Stimulated activated naive CD8-positive, alpha-beta T cell treated with anti-CD3 and anti-CD28 coated beads, Interleukin-15, Interleukin-2, amounts not matched to agents 100 ng/mL and 50 ng/mL, for 24 hours (primary cell): ENCODE results near the gene EML1.

Source experiments
- H3K27ac Mint-ChIP-seq: one replicate; pipeline ENCODE4 v1.8.0; 2021; ENCODE audit warnings: mild to moderate bottlenecking, mixed read lengths
- H3K27me3 Mint-ChIP-seq: one replicate; pipeline ENCODE4 v1.8.0; 2021; ENCODE audit warnings: mixed read lengths
- H3K36me3 Mint-ChIP-seq: one replicate; pipeline ENCODE4 v1.8.0; 2021; ENCODE audit warnings: low read depth, mixed read lengths
- H3K4me1 Mint-ChIP-seq: one replicate; pipeline ENCODE4 v1.8.0; 2021; ENCODE audit warnings: low read depth, mixed read lengths
- H3K4me3 Mint-ChIP-seq: one replicate; pipeline ENCODE4 v1.8.0; 2021; ENCODE audit warnings: mild to moderate bottlenecking, mixed read lengths
- H3K9me3 Mint-ChIP-seq: one replicate; pipeline ENCODE4 v1.8.0; 2021; ENCODE audit warnings: mixed read lengths

The EML1 gene

GRCh38 chr14:99972748-99973466, 179.7 kb downstream of the EML1 start:
- Mint-ChIP-seq H3K36me3 (no peaks in the 10 kb centered on the region), H3K4me1 (peaks cover 35% of the 10 kb centered on the region), H3K27me3 (peaks cover 25% of the 10 kb centered on the region), H3K27ac (peak overlapping the region; percentile 92), H3K4me3 (peak overlapping the region; percentile 93), H3K9me3 (no peaks in the 10 kb centered on the region)

- H3K9me3 Mint-ChIP-seq, result no peaks in the 10 kb centered on the region
- H3K36me3 Mint-ChIP-seq, result no peaks in the 10 kb centered on the region
- H3K27me3 Mint-ChIP-seq, result peaks cover 5% of the 10 kb centered on the region
- H3K4me3 Mint-ChIP-seq, result no peak overlapping the region
- no peak overlapping the region for H3K27ac Mint-ChIP-seq
- H3K4me1 Mint-ChIP-seq, result peaks cover 23% of the 10 kb centered on the region
Measured at GRCh38 chr14:99975190-99975589, 182.0 kb downstream of the EML1 start.

- H3K27ac Mint-ChIP-seq, result no peak overlapping the region
- H3K4me1 Mint-ChIP-seq, result peaks cover 19% of the 10 kb centered on the region
Measured at GRCh38 chr14:99976021-99976420, 182.8 kb downstream of the EML1 start.

DNA sequence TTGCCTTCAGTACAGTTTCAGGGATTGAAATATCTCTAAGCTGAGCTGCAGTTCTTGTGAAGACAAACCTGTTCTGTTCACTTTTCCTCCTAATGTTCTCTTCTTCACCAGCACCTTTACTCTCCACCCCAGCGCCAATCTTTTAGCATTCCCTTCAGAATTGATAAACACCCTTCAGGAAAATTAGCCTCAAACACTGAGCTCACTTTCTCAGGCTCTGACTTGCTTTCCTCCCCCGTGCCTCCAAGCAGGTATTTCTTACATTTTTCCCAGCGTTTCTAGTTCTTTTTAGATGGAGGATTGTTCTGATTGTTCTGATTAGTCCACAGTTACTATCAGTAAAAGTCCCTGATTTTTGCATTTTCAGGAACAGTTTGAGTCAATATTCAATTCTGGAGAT, 183.5 kb downstream of the EML1 start:
- no peaks in the 10 kb centered on the region for H3K9me3 Mint-ChIP-seq
- no peak overlapping the region for H3K27ac Mint-ChIP-seq
- H3K4me3 Mint-ChIP-seq, result no peak overlapping the region
- no peaks in the 10 kb centered on the region for H3K36me3 Mint-ChIP-seq
- H3K27me3 Mint-ChIP-seq, result no peaks in the 10 kb centered on the region
- peaks cover 20% of the 10 kb centered on the region for H3K4me1 Mint-ChIP-seq

More at GRCh38 chr14:99976021-99976420, 182.8 kb downstream of the EML1 start:
- H3K9me3 Mint-ChIP-seq, result no peaks in the 10 kb centered on the region
- H3K4me3 Mint-ChIP-seq, result no peak overlapping the region
- H3K27me3 Mint-ChIP-seq, result no peaks in the 10 kb centered on the region
- no peaks in the 10 kb centered on the region for H3K36me3 Mint-ChIP-seq

DNA sequence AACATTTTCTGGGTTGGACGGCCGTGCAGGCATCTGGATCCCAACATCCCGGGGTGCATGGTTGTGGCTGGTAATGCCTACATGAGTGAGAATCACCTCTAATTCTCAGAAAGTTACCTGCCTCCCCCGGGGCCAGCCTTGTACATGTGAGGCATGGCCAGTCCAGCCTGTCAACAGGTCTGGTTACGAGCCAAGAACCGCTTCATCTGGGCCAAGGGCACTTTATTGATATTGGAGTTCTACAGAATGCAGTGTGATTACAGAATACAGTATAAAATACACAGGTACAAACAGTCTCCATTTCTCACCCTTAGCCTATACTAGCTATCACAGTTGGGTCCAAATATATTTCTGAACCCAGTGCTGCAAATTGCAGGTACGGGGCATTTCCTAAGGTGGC, 187.1 kb downstream of the EML1 start:
- Mint-ChIP-seq H3K4me3 (no peak overlapping the region), H3K27ac (no peak overlapping the region), H3K36me3 (no peaks in the 10 kb centered on the region), H3K9me3 (no peaks in the 10 kb centered on the region), H3K4me1 (peaks cover 14% of the 10 kb centered on the region), H3K27me3 (no peaks in the 10 kb centered on the region)

GRCh38 chr14:99981806-99982205, 188.6 kb downstream of the EML1 start:
- H3K9me3 Mint-ChIP-seq, result no peaks in the 10 kb centered on the region
- no peak overlapping the region for H3K4me3 Mint-ChIP-seq
- H3K4me1 Mint-ChIP-seq, result peaks cover 14% of the 10 kb centered on the region
- H3K27me3 Mint-ChIP-seq, result no peaks in the 10 kb centered on the region
- H3K36me3 Mint-ChIP-seq, result no peaks in the 10 kb centered on the region
- no peak overlapping the region for H3K27ac Mint-ChIP-seq

GRCh38 chr14:99982537-99983250, 189.5 kb downstream of the EML1 start:
- H3K36me3 Mint-ChIP-seq, result no peaks in the 10 kb centered on the region
- no peaks in the 10 kb centered on the region for H3K27me3 Mint-ChIP-seq
- H3K9me3 Mint-ChIP-seq, result no peaks in the 10 kb centered on the region
- no peak overlapping the region for H3K27ac Mint-ChIP-seq
- no peak overlapping the region for H3K4me3 Mint-ChIP-seq
- H3K4me1 Mint-ChIP-seq, result peaks cover 14% of the 10 kb centered on the region

GRCh38 chr14:99983251-99984015, 190.2 kb downstream of the EML1 start:
- no peaks in the 10 kb centered on the region for H3K36me3 Mint-ChIP-seq
- no peaks in the 10 kb centered on the region for H3K9me3 Mint-ChIP-seq
- H3K4me1 Mint-ChIP-seq, result peaks cover 14% of the 10 kb centered on the region
- no peak overlapping the region for H3K27ac Mint-ChIP-seq
- H3K4me3 Mint-ChIP-seq, result no peak overlapping the region
- no peaks in the 10 kb centered on the region for H3K27me3 Mint-ChIP-seq

DNA sequence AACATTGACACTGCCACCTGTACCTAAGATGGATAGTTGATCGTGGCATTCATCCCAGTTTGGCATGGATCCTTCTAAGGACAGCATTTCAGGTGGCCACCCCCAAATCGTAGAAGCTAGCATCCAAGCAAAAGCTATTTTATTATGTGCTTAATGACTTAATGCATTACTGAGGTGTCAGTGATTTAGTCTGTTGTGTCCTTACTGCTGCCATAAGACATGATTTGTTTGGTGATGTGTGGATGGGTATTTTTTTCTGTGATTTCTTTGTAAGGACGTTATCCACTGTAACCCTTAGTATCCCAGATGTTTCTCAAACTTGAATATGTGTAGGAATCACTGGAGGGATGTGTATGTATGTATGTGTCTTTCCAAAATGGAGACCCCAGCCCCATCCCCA, 190.8 kb downstream of the EML1 start:
- Mint-ChIP-seq H3K36me3 (no peaks in the 10 kb centered on the region), H3K4me3 (no peak overlapping the region), H3K27me3 (no peaks in the 10 kb centered on the region), H3K27ac (no peak overlapping the region), H3K9me3 (no peaks in the 10 kb centered on the region), H3K4me1 (peaks cover 14% of the 10 kb centered on the region)

- Mint-ChIP-seq H3K4me3 (no peak overlapping the region), H3K9me3 (no peaks in the 10 kb centered on the region), H3K36me3 (no peaks in the 10 kb centered on the region), H3K4me1 (peaks cover 14% of the 10 kb centered on the region), H3K27ac (no peak overlapping the region), H3K27me3 (no peaks in the 10 kb centered on the region)
Measured at GRCh38 chr14:99986396-99986795, 193.2 kb downstream of the EML1 start.

DNA sequence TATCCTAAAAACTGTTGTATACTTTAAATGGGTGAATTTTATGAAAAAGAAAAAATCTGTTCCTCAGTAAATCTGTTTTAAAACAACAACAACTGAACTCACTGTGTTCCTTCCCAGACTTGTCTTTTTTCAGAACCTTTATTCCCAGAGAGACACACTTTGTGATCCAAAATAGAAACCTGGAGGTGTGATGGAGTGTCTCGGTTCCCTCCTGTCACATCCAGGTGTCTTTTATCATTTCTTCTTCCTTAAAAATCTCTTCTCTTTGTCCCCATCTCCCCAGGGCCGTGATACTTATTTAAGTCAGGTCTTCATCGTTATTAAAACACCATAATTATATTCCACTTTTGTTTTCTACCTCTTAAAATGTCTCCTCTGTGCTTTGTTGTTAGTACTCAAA, 195.8 kb downstream of the EML1 start:
- H3K27ac Mint-ChIP-seq, result no peak overlapping the region
- no peaks in the 10 kb centered on the region for H3K9me3 Mint-ChIP-seq
- H3K27me3 Mint-ChIP-seq, result no peaks in the 10 kb centered on the region
- no peak overlapping the region for H3K4me3 Mint-ChIP-seq
- H3K4me1 Mint-ChIP-seq, result no peaks in the 10 kb centered on the region
- H3K36me3 Mint-ChIP-seq, result no peaks in the 10 kb centered on the region

DNA sequence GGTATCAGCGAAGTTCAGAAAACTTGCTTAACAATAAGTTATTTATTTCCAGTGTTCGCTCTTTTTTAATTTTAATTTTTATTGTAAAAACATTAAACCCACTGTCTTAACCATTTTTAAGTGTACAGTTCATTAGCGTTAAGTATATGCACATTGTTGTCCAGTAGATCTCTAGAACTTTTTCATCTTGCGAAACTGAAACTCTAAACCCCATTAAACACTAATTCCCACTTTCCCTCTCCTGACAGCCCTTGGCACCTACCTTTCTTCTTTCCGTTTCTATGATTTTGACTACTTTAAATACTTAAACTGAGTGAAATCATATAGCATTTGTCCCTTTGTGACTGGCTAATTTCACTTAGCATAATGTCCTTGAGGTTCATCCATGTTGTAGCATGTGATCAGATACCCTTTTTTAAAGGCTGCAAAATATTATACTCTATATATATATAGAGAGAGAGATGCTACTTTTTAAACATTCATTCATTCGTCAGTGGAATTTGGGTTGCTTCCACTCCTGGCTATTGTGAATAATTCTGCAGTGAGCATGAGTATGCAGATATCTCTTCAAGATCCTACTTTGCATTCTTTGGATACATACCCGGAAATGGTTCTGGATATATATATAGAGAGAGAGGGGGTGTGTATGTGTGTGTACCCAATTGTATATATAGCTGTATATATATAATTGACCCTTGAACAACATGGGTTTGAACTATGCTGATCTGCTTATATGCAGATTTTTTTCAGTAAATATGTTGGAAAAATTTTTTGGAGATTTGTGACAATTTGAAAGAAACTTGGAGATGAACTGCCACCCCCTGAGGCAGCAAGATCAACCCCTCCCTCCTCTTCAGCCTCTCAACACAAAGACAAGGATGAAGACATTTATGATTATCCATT, 197.3 kb downstream of the EML1 start:
- H3K27ac Mint-ChIP-seq, result no peak overlapping the region
- peaks cover 6% of the 10 kb centered on the region for H3K4me1 Mint-ChIP-seq
- H3K27me3 Mint-ChIP-seq, result peaks cover 8% of the 10 kb centered on the region
- no peaks in the 10 kb centered on the region for H3K36me3 Mint-ChIP-seq
- no peaks in the 10 kb centered on the region for H3K9me3 Mint-ChIP-seq
- H3K4me3 Mint-ChIP-seq, result no peak overlapping the region

DNA sequence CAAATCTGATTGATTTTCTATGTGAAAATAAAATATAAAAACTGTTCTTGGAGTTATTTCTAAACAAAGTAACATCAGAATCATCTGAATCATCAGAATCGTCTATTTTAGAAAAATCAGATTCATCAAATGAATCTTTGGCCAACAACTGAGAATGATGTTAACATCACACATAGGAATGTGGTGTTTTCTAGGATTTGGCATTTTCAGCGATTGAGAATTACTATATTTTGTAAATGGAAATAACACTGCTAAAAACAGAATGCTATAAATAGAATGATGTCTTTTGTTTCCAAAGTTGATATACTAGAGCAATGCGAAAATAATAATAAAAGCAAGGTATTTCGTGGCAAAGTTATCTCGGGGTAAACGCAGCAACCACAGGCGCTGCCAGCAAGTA, 198.1 kb downstream of the EML1 start:
- Mint-ChIP-seq H3K27ac (no peak overlapping the region), H3K4me3 (no peak overlapping the region), H3K4me1 (peaks cover 14% of the 10 kb centered on the region), H3K9me3 (no peaks in the 10 kb centered on the region), H3K27me3 (peaks cover 8% of the 10 kb centered on the region), H3K36me3 (no peaks in the 10 kb centered on the region)
